Lower leg skin (tissue), 3 donors: ENCODE measurements around the gene PTDSS2.

Experiments
- POLR2A ChIP-seq, 2 donors: fragments of 450-650 bp; IDR thresholded peaks; one replicate each; pipeline ENCODE4 v1.6.1; 2016 to 2017; ENCODE audit warnings: antibody characterized with exemption in 2 of 2, mild to moderate bottlenecking in 1 of 2, moderate library complexity in 1 of 2
- TF ChIP-seq, protein P1 (sequence below), 3 donors: fragments of 450-650 bp; IDR thresholded peaks; one replicate each; pipeline ENCODE4 v1.5.1; 2016; ENCODE audit warnings: antibody characterized with exemption in 3 of 3, mild to moderate bottlenecking in 3 of 3, moderate library complexity in 2 of 3

DNA sequence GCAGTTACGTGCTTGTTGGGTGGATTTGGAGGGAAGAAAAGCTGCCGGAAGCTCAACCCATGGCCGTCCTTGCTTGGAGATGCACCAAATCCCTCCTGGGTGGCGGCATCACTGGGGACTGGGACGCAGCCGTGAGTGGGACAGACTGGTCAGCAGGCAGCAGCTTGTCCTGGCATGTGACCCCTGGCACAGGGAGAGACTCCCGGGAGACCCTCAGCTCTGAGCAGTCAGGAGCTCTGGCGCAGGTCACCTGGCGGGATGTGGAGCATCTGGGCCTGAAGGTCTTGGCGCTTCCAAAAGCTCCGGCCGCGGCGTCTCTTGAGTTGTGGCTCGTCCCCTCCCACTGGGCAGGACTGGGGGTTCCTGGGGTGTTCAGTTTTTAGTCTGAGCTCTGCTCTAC is 26.3 kb downstream of the PTDSS2 start:
- TF ChIP-seq, protein P1, sequence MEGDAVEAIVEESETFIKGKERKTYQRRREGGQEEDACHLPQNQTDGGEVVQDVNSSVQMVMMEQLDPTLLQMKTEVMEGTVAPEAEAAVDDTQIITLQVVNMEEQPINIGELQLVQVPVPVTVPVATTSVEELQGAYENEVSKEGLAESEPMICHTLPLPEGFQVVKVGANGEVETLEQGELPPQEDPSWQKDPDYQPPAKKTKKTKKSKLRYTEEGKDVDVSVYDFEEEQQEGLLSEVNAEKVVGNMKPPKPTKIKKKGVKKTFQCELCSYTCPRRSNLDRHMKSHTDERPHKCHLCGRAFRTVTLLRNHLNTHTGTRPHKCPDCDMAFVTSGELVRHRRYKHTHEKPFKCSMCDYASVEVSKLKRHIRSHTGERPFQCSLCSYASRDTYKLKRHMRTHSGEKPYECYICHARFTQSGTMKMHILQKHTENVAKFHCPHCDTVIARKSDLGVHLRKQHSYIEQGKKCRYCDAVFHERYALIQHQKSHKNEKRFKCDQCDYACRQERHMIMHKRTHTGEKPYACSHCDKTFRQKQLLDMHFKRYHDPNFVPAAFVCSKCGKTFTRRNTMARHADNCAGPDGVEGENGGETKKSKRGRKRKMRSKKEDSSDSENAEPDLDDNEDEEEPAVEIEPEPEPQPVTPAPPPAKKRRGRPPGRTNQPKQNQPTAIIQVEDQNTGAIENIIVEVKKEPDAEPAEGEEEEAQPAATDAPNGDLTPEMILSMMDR (IDR thresholded peaks at IDR 0.05): no peak
- TF ChIP-seq POLR2A (IDR thresholded peaks at IDR 0.05): no peak
